ENCODE measurements around the gene STX10. TPM values are rescaled to one million over a fixed set of nuclear protein-coding genes. Genes with fewer than 3 reads are reported as not detected.

STX10 gene
- total and polyA plus RNA-seq, 9 of the 15 experiments (the other 6 are each of a cell fraction or from before 2014, with no cell fraction given): 0.51 to 66.3 (median 31.0) TPM

DNA sequence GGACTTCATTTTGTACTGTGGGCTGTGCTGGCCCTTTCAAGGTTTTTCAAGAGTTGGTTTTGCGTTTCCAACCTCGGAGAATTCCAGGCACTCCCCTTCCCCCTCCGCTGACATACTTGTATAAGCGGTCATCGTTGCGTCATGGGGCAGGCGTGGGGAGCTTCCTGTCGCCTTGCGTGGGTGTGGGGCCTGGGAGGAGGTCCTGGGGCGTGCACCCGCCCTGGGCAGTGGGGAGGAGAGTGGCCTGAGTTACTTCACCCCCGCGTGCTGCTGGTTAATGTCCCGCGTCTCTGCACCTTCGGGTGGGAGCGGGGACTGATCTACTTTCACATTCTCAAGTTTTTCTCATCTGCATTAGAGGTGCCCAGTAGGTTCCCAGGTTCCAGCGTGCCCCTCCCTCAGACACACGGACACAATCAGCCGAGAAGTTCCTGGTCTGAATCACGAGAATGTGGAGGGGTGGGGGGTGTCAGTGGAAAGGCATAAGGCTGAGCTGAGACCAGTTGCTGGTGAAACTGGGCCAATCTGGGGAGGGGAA, 4.1 kb upstream of the STX10 start (continued):
- TF ChIP-seq PRDM10 (IDR thresholded peaks at IDR 0.05; ENCODE audit: partially characterized antibody) (no peak), ZNF717 (CRISPR knock-in tag; IDR thresholded peaks at IDR 0.05) (no peak), RAD21 (CRISPR knock-in tag; conservative IDR thresholded peaks at IDR 0.05 in 1 of 2, IDR thresholded peaks at IDR 0.05 in 1 of 2) (peak in 1 of 2 experiments; percentile 10; a peak in 1 of 4 replicates), NFYB (IDR thresholded peaks at IDR 0.05; ENCODE audit: extremely low read depth, insufficient read length) (no peak), FOXK2 (conservative IDR thresholded peaks at IDR 0.05 in 1 of 2, IDR thresholded peaks at IDR 0.05 in 1 of 2; ENCODE audit: low read depth in 2 of 2) (no peak), TEAD4 (IDR thresholded peaks at IDR 0.05; ENCODE audit: low read length) (peak; percentile 55), TEAD4 (CRISPR knock-in tag; IDR thresholded peaks at IDR 0.05; ENCODE audit: borderline replicate concordance) (peak; percentile 67; the same call in 1 of the 2 replicates), FIP1L1 (IDR thresholded peaks at IDR 0.05; ENCODE audit: low read depth, low read length, poor library complexity, severe bottlenecking) (no peak), SOX6 (IDR thresholded peaks at IDR 0.05) (peak; percentile 35; the same call in 1 of the 2 replicates), RBFOX2 (IDR thresholded peaks at IDR 0.05; ENCODE audit: low read depth, low read length) (peak; percentile 56), ZBTB7A (IDR thresholded peaks at IDR 0.05; ENCODE audit: borderline replicate concordance, control insufficient read depth, low read depth, low read length) (no peak)
- TF ChIP-seq, protein P1, sequence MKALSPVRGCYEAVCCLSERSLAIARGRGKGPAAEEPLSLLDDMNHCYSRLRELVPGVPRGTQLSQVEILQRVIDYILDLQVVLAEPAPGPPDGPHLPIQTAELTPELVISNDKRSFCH (CRISPR knock-in tag; IDR thresholded peaks at IDR 0.05): no peak
- TF ChIP-seq, protein P1 (tag; IDR thresholded peaks at IDR 0.05): peak; percentile 27; the same call in 1 of the 2 replicates

All from K562 (cell line).